H54 (cell line): ENCODE measurements around the gene FANCE.

Experiments
- DNase-seq: peaks from one replicate; pipeline ENCODE4 v3.0.0; 2011; ENCODE audit warnings: low spot score, mixed read lengths; ENCODE audit not compliant: insufficient read length
- FAIRE-seq: peaks from 3 replicates; lab custom pipeline; 2011; peaks lifted over from hg19 to GRCh38; lab: Jason Lieb, UNC
- POLR2A ChIP-seq: IDR thresholded peaks from 2 replicates; pipeline ENCODE4 v1.6.1; 2011; ENCODE audit warnings: low read depth, mild to moderate bottlenecking, low read length

FANCE gene

DNA sequence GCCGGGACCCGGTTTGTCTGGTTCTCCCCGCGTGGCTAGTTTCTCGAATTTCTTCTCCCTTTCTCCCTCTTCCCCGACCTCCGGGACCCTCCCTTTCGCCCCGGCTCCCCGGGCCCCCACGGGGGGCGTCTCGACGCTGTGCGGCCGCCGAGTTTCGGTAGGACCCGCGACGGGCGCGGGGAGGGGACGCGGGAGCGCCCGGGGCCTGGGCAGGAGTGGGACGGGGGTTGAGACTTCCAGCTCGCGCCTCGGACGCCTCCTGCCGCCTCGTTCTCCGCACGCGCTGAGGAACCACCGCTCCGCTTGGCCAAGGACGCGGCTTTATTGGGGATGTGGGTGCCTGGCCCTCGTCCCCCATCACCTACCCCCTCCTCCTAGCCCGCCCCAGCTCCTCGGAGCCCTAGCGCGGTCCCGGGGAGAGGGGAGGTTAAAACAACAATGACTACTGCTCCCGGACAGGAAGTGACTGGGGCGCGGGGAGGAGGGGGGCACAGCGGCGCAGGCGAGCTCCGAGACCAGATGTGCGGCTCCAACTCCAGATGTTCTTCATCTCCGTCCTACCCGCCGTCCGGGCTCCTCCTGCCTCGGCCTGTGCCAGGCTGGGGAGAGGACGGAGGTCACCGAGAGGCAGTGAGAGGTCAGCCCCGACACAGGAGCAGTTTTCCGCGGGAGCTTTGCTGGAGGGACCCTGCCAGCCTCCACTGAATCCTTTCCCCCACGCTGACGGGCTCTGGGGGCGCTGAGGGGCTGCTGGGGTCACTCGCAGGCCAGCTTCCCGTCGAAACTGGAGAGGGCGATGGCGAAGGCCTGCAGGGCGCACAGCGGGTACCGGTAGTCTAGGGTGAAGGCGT, 45.7 kb downstream of the FANCE start:
- no peak for FAIRE-seq

DNA sequence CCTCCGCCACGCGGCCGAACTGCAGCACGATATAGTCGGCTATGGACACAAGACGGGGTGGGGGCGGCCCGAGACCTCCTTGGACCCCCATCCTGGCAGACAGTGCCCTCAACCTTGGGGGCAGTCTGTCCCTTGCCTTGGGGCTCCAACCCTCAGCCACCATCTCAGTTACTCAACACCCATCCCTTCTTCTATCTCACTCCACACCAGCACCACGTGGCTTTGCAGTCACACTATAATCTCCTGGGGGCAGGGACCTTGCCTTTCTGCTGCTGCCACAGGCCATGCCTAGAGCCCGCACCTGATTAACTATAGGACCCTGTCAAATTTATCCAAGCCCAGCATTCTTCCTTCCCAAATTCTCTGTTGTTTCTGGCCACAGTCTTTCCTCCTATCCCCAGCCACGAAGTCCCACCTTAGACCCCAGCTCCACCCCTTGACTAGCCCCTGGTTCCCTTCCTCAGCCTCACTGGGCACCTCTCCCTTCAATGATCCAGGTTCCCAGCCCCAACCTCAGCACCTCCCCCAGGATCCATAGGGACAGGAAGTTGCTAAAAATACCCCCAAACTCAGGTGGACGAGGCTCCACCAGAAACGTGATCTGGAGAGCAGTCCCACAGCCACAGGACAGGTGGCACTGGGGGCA, 46.4 kb downstream of the FANCE start:
- FAIRE-seq (no peak), DNase-seq (no peak)
- TF ChIP-seq POLR2A = no peak

More for the DNA sequence above, 45.7 kb downstream of the FANCE start:
- 0 out of 2 replicates have a peak, but pooled peaks have one; percentile 3 for TF ChIP-seq POLR2A
- no peak for DNase-seq

DNA sequence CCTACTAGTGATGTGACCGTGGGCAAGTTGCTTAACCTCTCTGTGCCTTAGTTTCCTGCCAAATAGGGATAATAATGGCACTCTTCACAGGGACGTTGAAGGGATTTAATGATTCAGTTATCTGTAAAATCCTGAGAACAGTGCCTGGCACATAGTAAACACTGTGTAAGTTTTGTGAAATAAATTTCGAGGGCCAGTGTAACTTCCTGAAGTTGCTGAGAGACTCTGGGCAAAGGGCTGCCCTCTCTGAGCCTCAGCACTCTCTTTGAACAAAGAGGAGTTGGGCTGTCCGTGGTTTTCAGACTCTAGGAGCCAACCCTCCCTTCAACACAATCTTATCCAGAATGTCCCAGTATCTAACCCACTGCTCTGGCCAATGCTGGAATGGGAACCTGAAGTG, 47.2 kb downstream of the FANCE start:
- no peak for TF ChIP-seq POLR2A
- FAIRE-seq (no peak), DNase-seq (no peak)

DNA sequence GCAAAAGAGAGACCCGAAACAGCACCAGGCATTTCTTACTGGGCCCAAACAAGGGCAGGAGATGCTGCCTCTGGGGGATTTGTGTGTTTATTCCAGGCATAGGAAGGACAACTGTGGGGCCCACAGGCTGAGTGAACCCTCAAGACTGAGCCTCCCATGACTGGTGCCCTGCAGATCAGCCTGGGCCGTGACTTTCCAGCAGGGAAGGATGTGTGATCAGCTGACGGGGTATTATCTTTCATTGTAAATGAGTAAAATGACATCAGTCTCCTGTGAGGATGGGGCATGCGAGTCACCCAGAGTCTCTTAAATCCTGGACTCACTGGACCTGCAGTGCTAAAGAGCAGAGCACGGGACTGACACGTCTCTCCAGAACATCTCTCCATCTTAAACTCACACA, 48.6 kb downstream of the FANCE start:
- no peak for DNase-seq
- TF ChIP-seq POLR2A = no peak
- no peak for FAIRE-seq

DNA sequence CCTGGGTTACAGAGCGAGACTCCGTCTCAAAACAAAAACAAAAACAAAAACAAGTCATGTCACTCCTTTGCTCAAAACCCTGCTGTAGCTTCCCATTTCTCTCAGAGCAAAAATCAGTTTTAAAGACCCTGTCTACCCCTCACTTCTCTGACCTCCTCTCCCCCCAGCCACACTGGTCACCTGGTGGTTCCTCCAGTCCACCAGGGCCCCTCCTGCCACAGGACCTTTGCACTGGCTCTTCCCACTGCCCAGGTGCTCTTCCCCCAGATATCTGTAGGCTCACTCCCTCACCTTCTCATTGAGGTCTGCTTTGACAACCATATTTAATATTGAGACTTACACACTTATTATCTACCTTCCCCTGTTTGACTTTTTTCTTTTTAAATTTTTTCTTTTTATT, 49.6 kb downstream of the FANCE start:
- FAIRE-seq (no peak), DNase-seq (no peak)
- TF ChIP-seq POLR2A = no peak

DNA sequence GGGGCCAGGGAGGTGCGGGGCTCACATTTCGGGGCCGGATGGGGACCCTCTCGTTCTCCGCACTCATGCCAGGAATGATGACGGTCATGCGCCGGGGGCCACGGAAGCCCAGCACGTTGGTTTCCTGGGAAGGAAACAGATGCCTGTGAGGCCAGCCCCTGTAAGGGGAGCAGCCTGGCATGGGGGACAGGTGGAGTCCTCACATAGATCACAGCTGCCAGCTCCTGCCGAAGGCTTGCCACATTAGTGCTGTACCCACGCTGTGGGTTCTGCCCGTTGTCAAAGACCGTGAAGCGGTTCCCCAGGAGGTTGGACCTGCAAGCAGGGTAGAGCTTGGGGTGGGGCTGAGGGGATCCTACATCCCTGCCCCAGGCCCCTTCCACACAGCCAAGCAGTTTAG, 51.4 kb downstream of the FANCE start:
- DNase-seq = no peak
- TF ChIP-seq POLR2A = no peak
- no peak for FAIRE-seq

DNA sequence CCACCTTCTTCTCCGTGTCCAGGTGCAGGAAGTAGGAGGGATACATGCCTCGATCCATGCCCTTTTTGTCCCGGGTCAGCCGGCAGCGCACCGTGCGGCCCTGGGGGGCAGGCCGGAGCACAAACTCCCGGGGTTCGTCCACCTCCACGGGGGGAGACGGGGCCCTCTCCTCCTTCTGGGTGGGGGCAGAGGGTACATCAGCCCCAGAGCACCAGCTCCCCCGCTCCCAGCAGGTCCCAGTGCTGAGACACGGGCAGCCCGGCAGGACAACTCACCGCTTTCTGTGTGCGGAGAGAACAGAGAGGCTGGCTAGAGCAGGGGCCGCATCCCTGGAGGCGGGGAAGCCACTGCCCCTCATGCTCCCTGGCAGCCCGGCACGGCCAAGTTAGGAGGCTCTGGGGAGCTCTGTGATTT, 53.9 kb downstream of the FANCE start:
- DNase-seq (no peak), FAIRE-seq (no peak)
- no peak for TF ChIP-seq POLR2A

DNA sequence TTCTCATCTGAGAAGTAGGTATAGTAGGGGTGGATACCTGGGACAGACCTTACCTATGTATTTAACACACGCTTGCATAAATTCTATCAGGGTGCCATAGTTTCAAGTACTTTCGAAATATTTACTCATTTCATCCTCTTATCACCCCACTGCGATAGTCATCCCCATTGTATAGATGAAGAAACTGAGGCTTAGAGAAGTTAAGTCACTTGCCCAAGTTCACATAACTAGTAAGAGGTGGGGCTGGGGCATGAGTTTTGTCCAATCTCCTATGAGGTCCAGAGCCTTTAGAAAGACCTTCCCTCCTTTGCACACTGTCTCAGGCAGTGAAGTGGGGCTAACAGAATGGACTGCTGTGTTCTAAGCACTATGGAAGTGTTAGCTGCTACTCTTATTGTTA, 54.4 kb downstream of the FANCE start:
- FAIRE-seq = no peak
- TF ChIP-seq POLR2A = no peak

DNA sequence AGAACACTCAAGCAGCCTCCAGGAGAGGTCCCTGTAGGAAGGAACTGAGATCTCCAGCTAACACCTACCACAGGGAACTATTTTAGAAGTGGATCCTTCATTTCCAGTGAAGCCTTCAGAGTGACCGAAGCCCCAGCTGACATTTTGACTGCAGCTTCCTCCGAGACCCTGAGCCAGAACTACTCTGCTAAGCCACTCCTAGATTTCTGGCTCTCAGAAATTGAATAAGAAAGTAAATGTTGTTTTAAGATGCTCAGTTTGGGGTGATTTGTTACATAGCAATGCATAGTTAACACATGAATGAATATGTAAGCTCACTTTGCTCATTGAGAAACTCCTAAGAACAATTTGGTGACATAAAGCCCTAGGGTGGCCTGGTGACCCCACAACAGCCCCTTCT, 55.1 kb downstream of the FANCE start:
- DNase-seq (no peak), FAIRE-seq (no peak)
- TF ChIP-seq POLR2A = no peak

More for the DNA sequence above, 54.4 kb downstream of the FANCE start:
- no peak for DNase-seq

DNA sequence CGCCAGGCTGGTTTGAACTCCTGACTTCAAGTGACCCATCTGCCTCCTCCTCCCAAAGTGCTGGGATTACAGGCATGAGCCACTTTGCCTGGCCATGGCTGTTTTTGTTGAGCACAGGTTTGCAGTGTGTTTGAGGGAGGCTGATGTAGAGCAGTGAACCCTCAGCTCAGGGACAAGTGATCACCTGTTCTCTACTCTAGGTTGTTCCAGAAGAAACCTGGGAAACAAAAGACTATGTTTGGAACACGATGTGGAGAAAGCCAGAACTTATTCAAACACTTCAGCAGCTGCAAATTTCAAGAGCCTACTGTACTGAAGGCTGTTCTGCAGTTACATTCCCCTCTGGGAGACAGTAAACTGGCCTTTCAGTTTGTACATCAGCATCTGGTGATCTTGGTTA, 55.9 kb downstream of the FANCE start:
- TF ChIP-seq POLR2A = no peak
- FAIRE-seq (no peak), DNase-seq (no peak)

DNA sequence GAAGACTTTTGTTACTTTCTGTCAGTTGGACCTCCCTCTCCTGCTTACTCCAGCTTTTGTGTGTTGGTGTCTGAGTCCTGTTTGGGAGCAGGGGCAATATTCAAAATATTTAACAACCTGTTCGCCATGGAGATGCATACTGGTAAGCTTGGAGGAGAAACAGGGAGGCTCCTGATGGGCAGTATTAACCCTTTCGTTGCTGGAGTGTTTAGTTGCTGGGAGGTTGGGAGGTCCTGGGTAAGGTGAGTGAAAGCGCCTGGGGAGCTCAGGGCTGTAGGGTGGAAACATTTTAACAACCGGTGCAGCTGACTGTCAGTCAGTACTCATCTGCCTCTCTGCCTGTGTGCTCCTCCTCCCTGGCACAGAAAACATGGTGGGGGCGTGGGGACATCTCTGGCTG, 56.4 kb downstream of the FANCE start:
- no peak for FAIRE-seq
- TF ChIP-seq POLR2A = no peak

DNA sequence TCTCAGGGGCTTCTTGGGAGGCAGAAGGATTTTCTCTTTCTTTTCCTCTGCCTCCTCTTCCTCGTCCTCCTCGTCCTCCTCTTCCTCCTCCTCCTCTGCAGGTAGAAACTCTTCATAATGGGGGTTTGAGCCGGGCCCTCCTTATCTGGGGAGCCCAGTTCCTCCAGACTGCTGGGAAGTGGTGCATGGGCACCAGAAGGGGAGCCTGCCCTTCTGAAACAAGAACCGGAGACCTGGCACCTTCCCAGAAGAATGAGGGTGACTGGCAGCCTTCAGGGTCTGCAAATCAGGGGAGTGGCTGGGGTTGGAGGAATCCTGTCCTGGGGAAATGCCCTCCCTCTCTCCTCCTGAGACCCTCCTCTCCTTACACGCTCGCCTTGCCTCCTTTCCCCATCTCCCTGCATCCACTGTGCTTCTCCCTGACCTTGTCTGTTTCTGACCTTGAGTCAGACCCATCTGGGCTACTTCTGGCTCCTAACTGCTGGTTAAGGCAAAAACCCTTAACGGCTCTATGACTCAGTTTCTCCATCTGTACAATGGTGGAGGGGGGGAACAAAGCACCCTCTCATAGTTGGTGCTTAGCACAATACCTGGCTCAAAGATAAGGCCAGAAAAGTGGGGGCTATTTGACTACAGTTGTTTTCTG, 58.9 kb downstream of the FANCE start:
- DNase-seq (no peak), FAIRE-seq (no peak)
- TF ChIP-seq POLR2A = no peak

More for the DNA sequence above, 56.4 kb downstream of the FANCE start:
- no peak for DNase-seq

DNA sequence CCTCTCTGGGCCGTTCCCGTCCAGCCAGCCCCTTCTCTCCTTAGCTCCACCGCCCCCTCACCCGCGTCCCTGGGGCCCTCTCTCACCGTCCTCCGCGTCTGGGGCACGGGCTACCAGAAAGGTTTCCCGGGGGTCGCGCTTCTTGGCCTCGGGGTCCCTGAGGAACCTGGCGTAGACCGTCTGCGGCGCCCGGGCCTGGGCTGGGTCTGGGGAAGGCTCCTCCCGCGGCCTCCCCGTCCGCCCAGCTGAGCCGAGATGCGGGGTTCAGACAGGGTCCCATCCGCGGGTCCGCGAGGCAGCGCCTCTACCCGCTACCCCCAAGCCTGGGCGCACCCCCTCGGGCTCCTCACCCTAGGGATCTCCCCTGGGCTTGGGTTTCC, 59.4 kb downstream of the FANCE start:
- no peak for FAIRE-seq

DNA sequence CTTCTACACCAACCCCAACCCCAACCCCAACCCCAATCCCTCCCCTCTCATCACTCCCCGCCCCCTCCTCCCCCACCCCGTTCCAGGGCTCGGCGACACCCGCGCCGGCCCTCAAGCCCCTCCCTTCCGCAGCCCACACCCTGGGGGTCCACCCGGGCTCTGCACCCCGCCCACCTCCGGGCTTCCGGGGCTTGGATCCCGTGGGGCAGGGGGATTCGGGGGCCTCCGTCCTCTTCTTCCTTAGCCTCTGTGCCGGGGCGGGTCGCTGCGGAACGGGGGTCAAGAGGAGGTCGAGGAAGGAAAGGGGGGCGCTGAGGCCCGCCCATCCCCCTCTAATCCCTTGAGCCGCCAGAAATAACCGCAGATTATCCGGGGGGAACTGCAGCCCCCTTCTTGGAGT, 59.9 kb downstream of the FANCE start:
- no peak for TF ChIP-seq POLR2A
- FAIRE-seq = no peak
- DNase-seq = no peak

More for the DNA sequence above, 59.4 kb downstream of the FANCE start:
- no peak for TF ChIP-seq POLR2A
- DNase-seq = no peak
